ENCODE measurements around the gene RGS2. TPM values are rescaled to one million over a fixed set of nuclear protein-coding genes. Genes with fewer than 3 reads are reported as not detected.
A peak's percentile ranks its signal among the peaks of the same experiment; 100 is the strongest.

The RGS2 gene
- total and polyA plus RNA-seq, 9 of the 15 experiments (the other 6 are each of a cell fraction or from before 2014, with no cell fraction given): 2.5 to 5.4 (median 3.8) TPM

DNA sequence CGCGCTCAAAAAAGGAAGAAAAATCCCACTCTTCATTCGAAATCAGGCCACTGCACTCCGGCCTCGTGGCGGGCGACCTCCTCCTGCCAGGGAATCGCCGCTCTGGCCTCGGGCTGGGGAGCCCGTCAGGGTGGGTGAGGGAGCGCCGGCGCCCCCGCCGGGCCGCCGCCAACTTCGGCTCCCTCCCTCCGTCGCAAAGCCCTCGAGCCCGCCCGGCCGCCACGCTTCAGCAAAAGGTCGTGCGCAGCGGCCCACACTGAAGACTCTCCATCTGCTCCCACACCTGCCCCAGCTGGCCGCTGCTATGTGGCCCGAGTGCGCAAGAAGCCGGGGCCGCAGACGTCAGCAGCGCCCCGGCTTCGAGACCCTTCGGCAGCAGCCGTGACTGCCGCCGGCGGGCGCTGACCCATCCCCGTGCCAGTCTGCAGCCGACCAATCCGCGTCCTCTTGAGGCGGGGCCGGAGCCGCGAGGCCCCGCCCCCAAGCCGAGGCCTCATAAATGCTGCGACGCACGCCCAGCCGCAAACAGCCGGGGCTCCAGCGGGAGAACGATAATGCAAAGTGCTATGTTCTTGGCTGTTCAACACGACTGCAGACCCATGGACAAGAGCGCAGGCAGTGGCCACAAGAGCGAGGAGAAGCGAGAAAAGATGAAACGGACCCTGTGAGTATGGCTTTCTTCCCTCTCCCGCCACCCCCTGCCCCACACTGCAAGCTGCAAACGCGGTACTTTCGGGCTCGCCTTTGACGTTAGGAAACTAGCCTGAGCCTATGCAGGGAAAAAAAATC lies at the start of gene RGS2 (continued):
- no peak for TF ChIP-seq ZNF584 (CRISPR knock-in tag; IDR thresholded peaks at IDR 0.05; ENCODE audit: low read depth)
- TF ChIP-seq, protein P1, sequence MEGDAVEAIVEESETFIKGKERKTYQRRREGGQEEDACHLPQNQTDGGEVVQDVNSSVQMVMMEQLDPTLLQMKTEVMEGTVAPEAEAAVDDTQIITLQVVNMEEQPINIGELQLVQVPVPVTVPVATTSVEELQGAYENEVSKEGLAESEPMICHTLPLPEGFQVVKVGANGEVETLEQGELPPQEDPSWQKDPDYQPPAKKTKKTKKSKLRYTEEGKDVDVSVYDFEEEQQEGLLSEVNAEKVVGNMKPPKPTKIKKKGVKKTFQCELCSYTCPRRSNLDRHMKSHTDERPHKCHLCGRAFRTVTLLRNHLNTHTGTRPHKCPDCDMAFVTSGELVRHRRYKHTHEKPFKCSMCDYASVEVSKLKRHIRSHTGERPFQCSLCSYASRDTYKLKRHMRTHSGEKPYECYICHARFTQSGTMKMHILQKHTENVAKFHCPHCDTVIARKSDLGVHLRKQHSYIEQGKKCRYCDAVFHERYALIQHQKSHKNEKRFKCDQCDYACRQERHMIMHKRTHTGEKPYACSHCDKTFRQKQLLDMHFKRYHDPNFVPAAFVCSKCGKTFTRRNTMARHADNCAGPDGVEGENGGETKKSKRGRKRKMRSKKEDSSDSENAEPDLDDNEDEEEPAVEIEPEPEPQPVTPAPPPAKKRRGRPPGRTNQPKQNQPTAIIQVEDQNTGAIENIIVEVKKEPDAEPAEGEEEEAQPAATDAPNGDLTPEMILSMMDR (IDR thresholded peaks at IDR 0.05 in 2 of 3, conservative IDR thresholded peaks at IDR 0.05 in 1 of 3; ENCODE audit: insufficient read depth in 2 of 3, low read depth in 1 of 3, low read length in 3 of 3): peak in 1 of 3 experiments; percentile 1; a peak in 1 of 6 replicates
- TF ChIP-seq, protein P2, sequence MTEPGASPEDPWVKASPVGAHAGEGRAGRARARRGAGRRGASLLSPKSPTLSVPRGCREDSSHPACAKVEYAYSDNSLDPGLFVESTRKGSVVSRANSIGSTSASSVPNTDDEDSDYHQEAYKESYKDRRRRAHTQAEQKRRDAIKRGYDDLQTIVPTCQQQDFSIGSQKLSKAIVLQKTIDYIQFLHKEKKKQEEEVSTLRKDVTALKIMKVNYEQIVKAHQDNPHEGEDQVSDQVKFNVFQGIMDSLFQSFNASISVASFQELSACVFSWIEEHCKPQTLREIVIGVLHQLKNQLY (CRISPR knock-in tag; conservative IDR thresholded peaks at IDR 0.05): no peak
- TF ChIP-seq SOX6 (IDR thresholded peaks at IDR 0.05): no peak
- peak; percentile 57 for TF ChIP-seq NELFE (IDR thresholded peaks at IDR 0.05; ENCODE audit: insufficient read depth, insufficient read length)
- no peak for TF ChIP-seq ZFP30 (CRISPR knock-in tag; IDR thresholded peaks at IDR 0.05; ENCODE audit: borderline replicate concordance)
- TF ChIP-seq ZEB2 (IDR thresholded peaks at IDR 0.05): no peak
- TF ChIP-seq STAG1 (CRISPR knock-in tag; IDR thresholded peaks at IDR 0.05; ENCODE audit: borderline replicate concordance): no peak
- no peak for TF ChIP-seq CEBPB (tag; IDR thresholded peaks at IDR 0.05)
- TF ChIP-seq, protein P3, sequence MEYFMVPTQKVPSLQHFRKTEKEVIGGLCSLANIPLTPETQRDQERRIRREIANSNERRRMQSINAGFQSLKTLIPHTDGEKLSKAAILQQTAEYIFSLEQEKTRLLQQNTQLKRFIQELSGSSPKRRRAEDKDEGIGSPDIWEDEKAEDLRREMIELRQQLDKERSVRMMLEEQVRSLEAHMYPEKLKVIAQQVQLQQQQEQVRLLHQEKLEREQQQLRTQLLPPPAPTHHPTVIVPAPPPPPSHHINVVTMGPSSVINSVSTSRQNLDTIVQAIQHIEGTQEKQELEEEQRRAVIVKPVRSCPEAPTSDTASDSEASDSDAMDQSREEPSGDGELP (CRISPR knock-in tag; IDR thresholded peaks at IDR 0.05; ENCODE audit: borderline replicate concordance): peak; percentile 91
- TF ChIP-seq, protein P4, sequence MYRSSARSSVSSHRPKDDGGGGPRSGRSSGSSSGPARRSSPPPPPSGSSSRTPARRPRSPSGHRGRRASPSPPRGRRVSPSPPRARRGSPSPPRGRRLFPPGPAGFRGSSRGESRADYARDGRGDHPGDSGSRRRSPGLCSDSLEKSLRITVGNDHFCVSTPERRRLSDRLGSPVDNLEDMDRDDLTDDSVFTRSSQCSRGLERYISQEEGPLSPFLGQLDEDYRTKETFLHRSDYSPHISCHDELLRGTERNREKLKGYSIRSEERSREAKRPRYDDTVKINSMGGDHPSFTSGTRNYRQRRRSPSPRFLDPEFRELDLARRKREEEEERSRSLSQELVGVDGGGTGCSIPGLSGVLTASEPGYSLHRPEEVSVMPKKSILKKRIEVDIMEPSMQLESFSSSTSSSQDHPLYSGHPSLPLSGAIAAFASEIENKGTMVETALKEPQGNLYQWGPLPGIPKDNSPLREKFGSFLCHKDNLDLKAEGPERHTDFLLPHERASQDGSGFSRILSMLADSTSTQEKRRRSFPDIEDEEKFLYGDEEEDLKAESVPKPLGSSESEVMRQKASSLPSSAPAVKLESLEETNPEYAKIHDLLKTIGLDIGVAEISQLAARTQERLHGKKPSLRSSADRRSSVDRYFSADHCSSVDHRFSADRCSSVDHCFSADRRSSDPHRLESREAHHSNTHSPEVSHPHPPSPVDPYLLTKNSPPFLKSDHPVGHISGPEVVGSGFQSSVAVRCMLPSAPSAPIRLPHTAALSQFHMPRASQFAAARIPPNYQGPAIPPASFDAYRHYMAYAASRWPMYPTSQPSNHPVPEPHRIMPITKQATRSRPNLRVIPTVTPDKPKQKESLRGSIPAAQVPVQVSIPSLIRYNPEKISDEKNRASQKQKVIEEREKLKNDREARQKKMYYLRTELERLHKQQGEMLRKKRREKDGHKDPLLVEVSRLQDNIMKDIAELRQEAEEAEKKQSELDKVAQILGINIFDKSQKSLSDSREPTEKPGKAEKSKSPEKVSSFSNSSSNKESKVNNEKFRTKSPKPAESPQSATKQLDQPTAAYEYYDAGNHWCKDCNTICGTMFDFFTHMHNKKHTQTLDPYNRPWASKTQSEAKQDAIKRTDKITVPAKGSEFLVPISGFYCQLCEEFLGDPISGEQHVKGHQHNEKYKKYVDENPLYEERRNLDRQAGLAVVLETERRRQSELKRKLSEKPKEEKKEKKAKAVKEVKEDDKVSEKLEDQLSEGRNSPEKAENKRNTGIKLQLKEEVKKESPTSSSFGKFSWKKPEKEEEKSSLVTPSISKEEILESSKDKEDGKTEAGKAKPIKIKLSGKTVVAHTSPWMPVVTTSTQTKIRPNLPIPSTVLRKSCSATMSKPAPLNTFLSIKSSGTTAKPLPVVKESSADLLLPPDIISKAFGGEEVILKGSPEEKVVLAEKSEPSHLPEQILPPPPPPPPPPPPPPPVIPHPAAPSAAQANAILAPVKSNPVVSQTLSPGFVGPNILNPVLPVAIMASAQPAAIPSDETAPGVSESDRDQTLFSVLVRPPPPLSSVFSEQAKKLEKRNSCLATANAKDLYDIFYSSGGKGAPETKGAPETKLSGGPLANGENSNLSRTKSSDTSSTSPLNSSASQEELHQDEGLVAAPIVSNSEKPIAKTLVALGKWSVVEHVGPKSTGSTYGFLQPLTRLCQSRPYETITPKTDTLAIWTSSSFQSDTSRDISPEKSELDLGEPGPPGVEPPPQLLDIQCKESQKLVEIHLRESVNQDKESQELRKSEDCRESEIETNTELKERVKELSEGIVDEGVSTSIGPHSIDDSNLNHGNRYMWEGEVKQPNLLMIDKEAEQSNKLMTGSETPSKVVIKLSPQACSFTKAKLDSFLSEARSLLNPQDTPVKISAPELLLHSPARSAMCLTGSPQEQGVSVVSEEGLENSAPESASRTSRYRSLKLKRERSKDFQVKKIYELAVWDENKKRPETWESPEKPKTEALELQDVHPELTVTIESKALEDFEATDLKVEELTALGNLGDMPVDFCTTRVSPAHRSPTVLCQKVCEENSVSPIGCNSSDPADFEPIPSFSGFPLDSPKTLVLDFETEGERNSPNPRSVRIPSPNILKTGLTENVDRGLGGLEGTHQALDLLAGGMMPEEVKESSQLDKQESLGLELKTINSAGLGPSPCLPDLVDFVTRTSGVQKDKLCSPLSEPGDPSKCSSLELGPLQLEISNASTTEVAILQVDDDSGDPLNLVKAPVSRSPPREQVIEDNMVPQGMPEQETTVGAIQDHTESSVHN (IDR thresholded peaks at IDR 0.05; ENCODE audit: borderline replicate concordance in 1 of 2, low read depth in 1 of 2): no peak
- TF ChIP-seq HDGF (IDR thresholded peaks at IDR 0.05): no peak
- no peak for TF ChIP-seq ETV6 (IDR thresholded peaks at IDR 0.05; ENCODE audit: borderline replicate concordance in 1 of 2, low read depth in 2 of 2, low read length in 1 of 2)
- TF ChIP-seq ETV6 (CRISPR knock-in tag; IDR thresholded peaks at IDR 0.05; ENCODE audit: borderline replicate concordance): peak; percentile 45; the same call in 1 of the 2 replicates
- no peak for TF ChIP-seq IFI16 (CRISPR knock-in tag; IDR thresholded peaks at IDR 0.05)
- TF ChIP-seq SMARCA4 (IDR thresholded peaks at IDR 0.05): peak; percentile 48
